GM23248 (cell line): ENCODE measurements around the gene ZEB1. TPM values are rescaled to one million over a fixed set of nuclear protein-coding genes. Genes with fewer than 3 reads are reported as not detected.
A peak's percentile ranks its signal among the peaks of the same experiment; 100 is the strongest.
"Not testable (repeated sequence)": the region's sequence is repeated elsewhere in the genome, so short reads cannot be mapped to it uniquely, and the experiment has no call there.

Source experiments
- DNase-seq: peaks from one replicate; pipeline ENCODE4 v3.0.0-alpha.2; 2015
- H2AFZ ChIP-seq: fragments of 200-600 bp; sonication (generic); 2 replicates; pipeline ENCODE4 v1.6.1; 2016; ENCODE audit warnings: antibody characterized with exemption
- H3F3A ChIP-seq: fragments of 200-600 bp; sonication (generic); 2 replicates; pipeline ENCODE4 v1.6.1; 2016; ENCODE audit warnings: mild to moderate bottlenecking, antibody characterized with exemption, mixed run types; ENCODE audit not compliant: insufficient read depth
- H3K27ac ChIP-seq: fragments of 200-600 bp; sonication (generic); 2 replicates; pipeline ENCODE4 v1.5.1; 2016; ENCODE audit warnings: mild to moderate bottlenecking
- H3K27me3 ChIP-seq: fragments of 200-600 bp; sonication (generic); replicated peaks from 2 replicates; pipeline ENCODE4 v1.6.1; 2016; ENCODE audit warnings: mild to moderate bottlenecking; ENCODE audit not compliant: insufficient read depth
- H3K36me3 ChIP-seq: fragments of 200-600 bp; sonication (generic); 2 replicates; pipeline ENCODE4 v1.6.1; 2016; ENCODE audit warnings: low read depth, mild to moderate bottlenecking
- H3K4me1 ChIP-seq: fragments of 200-600 bp; sonication (generic); 2 replicates; pipeline ENCODE4 v1.6.1; 2016; ENCODE audit warnings: mild to moderate bottlenecking; ENCODE audit not compliant: insufficient read depth
- H3K4me2 ChIP-seq: fragments of 200-600 bp; sonication (generic); one replicate; pipeline ENCODE4 v1.6.1; 2016; ENCODE audit warnings: mild to moderate bottlenecking; ENCODE audit not compliant: unreplicated experiment
- H3K4me3 ChIP-seq: fragments of 200-600 bp; sonication (generic); 2 replicates; pipeline ENCODE4 v1.5.1; 2016; ENCODE audit warnings: mild to moderate bottlenecking
- H3K79me2 ChIP-seq: fragments of 200-600 bp; sonication (generic); 2 replicates; pipeline ENCODE4 v1.6.1; 2016; ENCODE audit warnings: mild to moderate bottlenecking; ENCODE audit not compliant: insufficient read depth
- H3K9ac ChIP-seq: fragments of 200-600 bp; sonication (generic); 2 replicates; pipeline ENCODE4 v1.6.1; 2016; ENCODE audit warnings: mild to moderate bottlenecking
- H3K9me2 ChIP-seq: fragments of 200-600 bp; sonication (generic); 2 replicates; pipeline ENCODE4 v1.6.1; 2016; ENCODE audit warnings: mixed run types, mild to moderate bottlenecking, moderate library complexity; ENCODE audit not compliant: insufficient read depth
- H3K9me3 ChIP-seq: fragments of 200-600 bp; sonication (generic); one replicate; pipeline ENCODE4 v1.6.1; 2017; ENCODE audit warnings: low read depth
- H4K20me1 ChIP-seq: fragments of 200-600 bp; sonication (generic); 2 replicates; pipeline ENCODE4 v1.6.0; 2016; ENCODE audit not compliant: insufficient read depth
- EZH2 ChIP-seq: fragments of 200-600 bp; sonication (generic); IDR thresholded peaks from 2 replicates; pipeline ENCODE4 v1.6.1; 2018; ENCODE audit warnings: antibody characterized with exemption, mild to moderate bottlenecking; ENCODE audit not compliant: insufficient read depth, poor library complexity, severe bottlenecking
- EZH2phosphoT487 ChIP-seq: fragments of 200-600 bp; sonication (generic); IDR thresholded peaks from 2 replicates; pipeline ENCODE4 v1.6.1; 2018; ENCODE audit warnings: antibody characterized with exemption, moderate library complexity, mild to moderate bottlenecking, low read depth; ENCODE audit not compliant: insufficient read depth
- WGBS, 2 experiments: methylation state at CpG; one replicate each; pipeline ENCODE4 v1.1.6; 2015 to 2017; ENCODE audit warnings: low lambda C conversion rate in 2 of 2, low coverage in 1 of 2; ENCODE audit errors: missing lambda C conversion rate in 2 of 2; 5-methylcytosine and 5-hydroxymethylcytosine counted together
- in situ Hi-C: fragments of 300-500 bp; cut with MboI; formaldehyde crosslinking; loops from 2 replicates; pipeline ENCODE4 v1.15.0; 2020
- polyA plus RNA-seq: library from polyadenylated mRNA; unstranded; fragments of >200 nt; fragmentation: Nextera tagmentation; extraction: Ambion mirVana; gene quantifications from 2 replicates; pipeline ENCODE4 v1.2.1, GENCODE V29; 2016
- total RNA-seq: library from RNA; depleted of rRNA; stranded (reverse); fragments of >200 nt; shearing (Covaris generic); gene quantifications from 2 replicates; pipeline ENCODE4 v1.2.3, GENCODE V29; 2014

The ZEB1 gene
- total and polyA plus RNA-seq, 2 experiments from 2014 or later = 62.0 to 69.8 TPM

- no peak overlapping the region for H3K27ac ChIP-seq
- no peaks in the 10 kb centered on the region for H3K9me2 ChIP-seq
- TF ChIP-seq EZH2 (no peak), EZH2phosphoT487 (no peak)
- no peak overlapping the region for H3K4me3 ChIP-seq
- DNase-seq = no peak
- H3K9me3 ChIP-seq = no peaks in the 10 kb centered on the region
- no peak overlapping the region for H3K9ac ChIP-seq
- H3K27me3 ChIP-seq = no peaks in the 10 kb centered on the region
- peaks cover 8% of the 10 kb centered on the region; the same call in 1 of the 2 replicates for H3K36me3 ChIP-seq
- H2AFZ ChIP-seq = no peak overlapping the region
- H3K4me2 ChIP-seq = no peak overlapping the region
- H3F3A ChIP-seq = peaks cover 19% of the 10 kb centered on the region
- peaks cover 40% of the 10 kb centered on the region for H3K4me1 ChIP-seq
- WGBS, 2 experiments = 63 to 71% methylated on average over 3 of the region's 3 CpGs
- no peaks in the 10 kb centered on the region for H4K20me1 ChIP-seq
- in situ Hi-C loops = no loop called here
- peaks cover 98% of the 10 kb centered on the region for H3K79me2 ChIP-seq
Measured at GRCh38 chr10:31401287-31401686, 82.3 kb downstream of the ZEB1 start.

GRCh38 chr10:31404640-31405039 lies 85.6 kb downstream of the ZEB1 start:
- Histone ChIP-seq H3K27me3 (no peaks in the 10 kb centered on the region), H3K36me3 (0 out of 2 replicates have a peak, but pooled peaks cover 3% of the 10 kb centered on the region), H3K9me3 (no peaks in the 10 kb centered on the region), H3K4me2 (no peak overlapping the region), H4K20me1 (no peaks in the 10 kb centered on the region), H3K9me2 (no peaks in the 10 kb centered on the region), H3K27ac (no peak overlapping the region), H3K79me2 (peaks cover 83% of the 10 kb centered on the region), H2AFZ (no peak overlapping the region), H3K4me3 (no peak overlapping the region), H3K4me1 (peaks cover 40% of the 10 kb centered on the region), H3F3A (peaks cover 18% of the 10 kb centered on the region; the same call in 1 of the 2 replicates), H3K9ac (no peak overlapping the region)
- DNase-seq = peak; percentile 46
- in situ Hi-C loops = no loop called here
- TF ChIP-seq EZH2 = no peak
- TF ChIP-seq EZH2phosphoT487 = no peak

GRCh38 chr10:31405829-31406228 lies 86.8 kb downstream of the ZEB1 start:
- in situ Hi-C loops, H3K27ac ChIP-seq, H3K9ac ChIP-seq, H3K4me2 ChIP-seq, DNase-seq, H3K27me3 ChIP-seq, H3K9me3 ChIP-seq, H3K9me2 ChIP-seq, H2AFZ ChIP-seq, H3K36me3 ChIP-seq, H3K4me3 ChIP-seq, H4K20me1 ChIP-seq: not testable (repeated sequence)
- H3F3A ChIP-seq = peaks cover 19% of the 10 kb centered on the region
- whole genome bisulfite sequencing, 2 experiments = 86 to 100% methylated on average over 3 of the region's 3 CpGs
- H3K4me1 ChIP-seq = peaks cover 29% of the 10 kb centered on the region
- peaks cover 83% of the 10 kb centered on the region for H3K79me2 ChIP-seq

- H3K27me3 ChIP-seq, H2AFZ ChIP-seq, H3K27ac ChIP-seq, H3K4me3 ChIP-seq, H3F3A ChIP-seq, H3K9ac ChIP-seq, H4K20me1 ChIP-seq, in situ Hi-C loops, H3K4me2 ChIP-seq, H3K9me2 ChIP-seq, H3K4me1 ChIP-seq, H3K36me3 ChIP-seq, H3K9me3 ChIP-seq, DNase-seq: not testable (repeated sequence)
- peaks cover 88% of the 10 kb centered on the region for H3K79me2 ChIP-seq
- 94 to 100% methylated on average over 2 of the region's 2 CpGs for WGBS, 2 experiments
Measured at GRCh38 chr10:31412397-31412796, 93.4 kb downstream of the ZEB1 start.

- TF ChIP-seq EZH2 (no peak), EZH2phosphoT487 (no peak)
- in situ Hi-C loops = no loop called here
- Histone ChIP-seq H3K9me2 (no peaks in the 10 kb centered on the region; the same call in 1 of the 2 replicates), H3K27me3 (no peaks in the 10 kb centered on the region), H3K79me2 (peaks cover 97% of the 10 kb centered on the region), H3K36me3 (peaks cover 9% of the 10 kb centered on the region; the same call in 1 of the 2 replicates), H3K4me3 (no peak overlapping the region), H3K9ac (no peak overlapping the region), H3K4me1 (peaks cover 8% of the 10 kb centered on the region; the same call in 1 of the 2 replicates), H2AFZ (no peak overlapping the region), H3K27ac (no peak overlapping the region), H3F3A (peaks cover 4% of the 10 kb centered on the region; the same call in 1 of the 2 replicates), H3K9me3 (no peaks in the 10 kb centered on the region), H4K20me1 (peaks cover 7% of the 10 kb centered on the region), H3K4me2 (no peak overlapping the region)
- no peak for DNase-seq
- 89 to 94% methylated on average over 1 of the region's 1 CpG for WGBS, 2 experiments
Measured at GRCh38 chr10:31413325-31413724, 94.3 kb downstream of the ZEB1 start.
